Epidermal melanocyte (primary cell): ENCODE data around the gene SGMS1.
"Not testable (repeated sequence)": the region's sequence is repeated elsewhere in the genome, so short reads cannot be mapped to it uniquely, and the experiment has no call there.

Source experiments
- DNase-seq: peaks from one replicate; pipeline ENCODE4 v3.0.0; 2011; ENCODE audit warnings: low spot score; ENCODE audit not compliant: insufficient read length

SGMS1 gene

DNA sequence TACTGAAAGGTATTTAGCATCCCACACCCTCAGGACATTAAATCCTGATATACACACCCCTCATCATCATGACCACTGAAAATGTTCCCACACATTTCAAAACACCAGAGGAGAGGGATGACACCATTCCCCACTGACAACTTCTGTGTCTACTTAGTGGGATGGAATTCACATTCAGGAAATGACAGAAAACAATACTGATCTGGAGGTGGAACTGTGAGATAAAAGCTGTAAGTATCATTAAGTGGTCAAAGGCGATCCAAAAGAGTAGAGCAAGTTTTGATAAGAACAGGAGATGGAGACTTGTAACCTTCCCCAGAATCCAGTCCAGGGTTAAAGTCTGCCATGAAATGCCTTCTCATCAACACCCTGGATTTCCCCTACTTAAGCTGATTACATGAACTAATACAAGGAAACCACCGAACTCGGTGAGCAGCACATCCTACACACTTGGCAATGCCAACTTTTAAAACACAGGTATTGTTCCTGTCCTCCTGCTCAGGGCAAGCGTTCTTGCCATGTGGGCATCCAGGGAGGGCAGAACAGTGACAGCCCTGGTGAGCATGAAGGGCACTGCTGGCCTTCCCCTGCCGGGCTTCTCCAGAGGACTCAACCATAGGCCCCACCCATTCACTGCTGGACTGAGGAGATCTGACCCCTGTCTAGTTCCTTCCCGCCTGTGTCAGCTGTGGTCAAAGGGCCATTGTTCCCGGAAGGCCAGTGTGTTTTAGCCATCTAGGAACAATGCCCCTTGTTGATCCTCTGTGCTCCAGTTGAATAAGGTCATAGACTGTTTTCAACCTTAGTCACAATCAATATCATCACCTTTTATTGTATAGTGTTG, 85.0 kb downstream of the SGMS1 start:
- no peak for DNase-seq

- no peak for DNase-seq
These were observed 87.0 kb downstream of the SGMS1 start for GRCh38 chr10:50536617-50537240.

- not testable (repeated sequence) for DNase-seq
These were observed 88.9 kb downstream of the SGMS1 start for GRCh38 chr10:50534748-50535376.

DNA sequence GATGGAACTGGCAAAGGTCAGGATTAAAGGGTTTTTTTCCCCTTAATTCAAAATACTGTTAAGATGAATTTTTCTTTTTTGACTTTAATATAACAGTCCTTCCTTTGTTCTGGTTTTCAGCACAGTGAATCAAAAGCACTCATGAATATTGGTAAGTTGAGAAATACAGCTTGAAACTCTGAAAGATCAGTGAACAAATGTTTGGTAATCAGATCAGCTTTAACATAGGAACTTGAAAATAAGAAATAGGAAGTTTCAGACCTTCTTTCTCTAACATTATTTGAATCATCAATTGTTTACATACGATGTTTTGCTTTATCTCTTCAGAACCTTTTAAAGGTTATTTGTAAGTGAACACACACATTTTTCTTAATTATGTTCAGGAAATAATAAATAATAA, 90.5 kb downstream of the SGMS1 start:
- no peak for DNase-seq

DNA sequence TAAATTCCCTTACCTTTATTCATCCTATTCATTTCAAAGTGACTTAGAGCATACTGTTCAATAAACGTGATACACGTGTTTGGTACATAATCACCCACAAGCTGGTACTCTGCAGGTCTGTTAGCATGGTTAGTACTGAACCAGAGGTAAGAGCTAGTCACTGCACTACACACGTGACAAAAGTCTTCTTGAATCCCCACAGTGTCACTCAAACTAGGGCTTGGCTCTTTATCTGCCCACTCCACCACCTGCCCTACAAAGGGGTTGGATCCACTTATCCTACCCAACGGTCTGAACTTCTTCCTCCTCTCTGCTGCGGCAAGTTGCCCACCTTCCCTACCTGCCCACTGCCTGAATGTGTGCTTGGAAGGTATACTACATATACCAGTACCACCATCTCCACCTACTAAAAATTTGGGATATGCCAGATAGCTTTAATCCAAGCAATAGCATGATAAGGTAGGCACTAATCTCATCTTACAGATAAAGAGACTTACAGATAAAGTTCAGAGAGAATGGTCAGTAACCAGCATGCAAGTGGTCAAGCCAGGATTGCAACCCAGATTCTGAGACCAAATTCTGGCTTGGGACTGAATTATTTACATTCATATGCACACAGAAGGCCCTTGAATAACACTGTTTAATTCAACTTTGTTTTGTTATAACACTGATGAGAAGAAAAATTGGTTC, 92.2 kb downstream of the SGMS1 start:
- DNase-seq: no peak

- no peak for DNase-seq
These were observed 94.1 kb downstream of the SGMS1 start for GRCh38 chr10:50529660-50530059.

GRCh38 chr10:50528206-50528605, 95.5 kb downstream of the SGMS1 start:
- no peak for DNase-seq

GRCh38 chr10:50527442-50528043, 96.2 kb downstream of the SGMS1 start:
- DNase-seq: no peak

- DNase-seq: no peak
These were observed 97.6 kb downstream of the SGMS1 start for GRCh38 chr10:50526185-50526584.

DNA sequence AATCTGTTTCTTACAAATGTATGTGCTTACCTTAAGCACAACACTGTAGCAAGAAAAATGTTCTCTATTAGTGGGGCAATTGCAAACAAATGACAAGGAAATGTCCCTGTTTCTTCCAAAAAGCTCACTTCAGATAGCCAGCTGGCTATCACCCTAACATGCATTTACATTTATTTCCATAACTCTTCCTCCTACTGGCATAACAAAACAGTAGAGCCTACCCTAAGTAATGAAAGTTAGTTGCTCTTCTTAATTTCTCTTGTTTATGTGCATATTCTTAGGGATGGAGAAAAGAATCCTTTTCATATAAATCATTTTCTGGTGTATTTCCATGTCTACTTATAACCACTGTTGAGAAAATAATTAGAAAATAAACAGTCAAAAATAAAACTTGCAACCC, 100.4 kb downstream of the SGMS1 start:
- DNase-seq: no peak

GRCh38 chr10:50522908-50523307, 100.8 kb downstream of the SGMS1 start:
- DNase-seq: no peak

DNA sequence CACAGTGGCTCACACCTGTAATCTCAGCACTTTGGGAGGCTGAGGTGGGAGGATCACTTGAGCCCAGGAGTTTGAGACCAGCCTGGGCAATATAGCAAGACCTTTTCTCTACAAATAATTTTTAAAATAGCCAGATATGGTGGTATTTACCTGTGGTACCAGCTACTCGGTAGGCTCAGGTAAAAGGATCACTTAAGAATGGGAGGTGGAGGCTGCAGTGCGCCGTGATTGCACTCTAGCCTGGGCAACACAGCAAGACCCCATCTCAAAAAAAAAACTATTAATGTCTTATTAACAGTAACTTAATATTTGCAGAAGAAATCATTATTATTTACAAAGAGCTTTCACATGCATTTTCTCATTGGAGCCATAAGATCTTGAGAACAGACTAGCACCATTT, 103.6 kb downstream of the SGMS1 start:
- no peak for DNase-seq

DNA sequence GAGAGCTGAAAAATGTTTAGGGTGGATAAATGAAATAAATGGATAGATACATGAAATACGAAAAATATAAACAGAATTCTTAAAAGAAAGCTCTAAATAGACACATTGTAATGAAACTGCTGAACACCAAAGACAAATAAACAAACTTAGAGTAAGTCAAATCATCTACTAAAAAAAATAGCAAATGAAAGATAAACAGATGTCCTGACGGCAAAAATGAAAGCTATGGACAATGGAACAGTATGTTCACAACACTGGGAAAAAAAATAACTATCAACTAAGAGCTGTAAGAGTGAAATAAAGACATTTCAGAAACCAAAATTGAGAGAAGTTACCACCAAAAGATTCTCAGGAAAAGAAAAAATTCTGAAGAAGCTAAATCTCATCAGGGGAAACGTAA, 106.1 kb downstream of the SGMS1 start:
- no peak for DNase-seq

- DNase-seq: peak; percentile 74
These were observed 107.6 kb downstream of the SGMS1 start for GRCh38 chr10:50516171-50516570.

DNA sequence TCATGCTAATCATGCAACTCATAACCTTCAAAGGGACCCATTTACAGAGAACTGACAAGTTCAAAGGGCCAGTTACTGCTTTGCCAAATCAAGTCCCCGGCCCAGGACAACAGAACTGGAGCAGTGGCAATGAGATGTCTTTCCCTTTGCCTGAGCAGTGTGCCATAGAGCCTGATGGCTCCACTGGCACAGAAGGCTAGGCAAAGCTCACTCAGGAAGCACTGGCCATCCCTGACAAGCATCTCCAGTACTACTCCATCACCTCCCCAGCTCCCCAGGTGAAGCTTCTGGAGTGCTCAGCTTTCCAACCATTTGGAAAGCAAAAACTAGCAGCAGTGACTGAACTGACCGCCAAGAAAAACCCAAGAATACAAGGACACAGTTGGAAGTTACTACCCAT, 108.3 kb downstream of the SGMS1 start:
- no peak for DNase-seq

DNA sequence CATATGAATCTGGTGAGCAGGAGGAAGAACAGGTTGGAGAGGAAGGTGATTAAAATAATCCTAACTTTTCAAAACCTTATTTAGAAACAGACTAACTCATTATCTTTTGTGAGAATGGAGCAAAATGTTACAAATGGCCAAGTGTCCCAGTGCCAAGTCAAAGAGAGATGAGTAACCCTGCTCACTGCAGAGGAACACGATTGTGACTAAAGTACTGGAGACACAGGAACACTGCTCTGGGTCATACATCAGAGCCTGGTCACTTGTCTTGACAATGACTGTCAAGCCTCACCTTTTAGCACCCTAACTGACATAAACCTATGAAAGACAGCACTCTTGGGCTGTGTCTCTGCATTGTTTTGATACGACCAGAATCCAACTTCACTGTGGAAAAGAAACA, 108.8 kb downstream of the SGMS1 start:
- DNase-seq: no peak

DNA sequence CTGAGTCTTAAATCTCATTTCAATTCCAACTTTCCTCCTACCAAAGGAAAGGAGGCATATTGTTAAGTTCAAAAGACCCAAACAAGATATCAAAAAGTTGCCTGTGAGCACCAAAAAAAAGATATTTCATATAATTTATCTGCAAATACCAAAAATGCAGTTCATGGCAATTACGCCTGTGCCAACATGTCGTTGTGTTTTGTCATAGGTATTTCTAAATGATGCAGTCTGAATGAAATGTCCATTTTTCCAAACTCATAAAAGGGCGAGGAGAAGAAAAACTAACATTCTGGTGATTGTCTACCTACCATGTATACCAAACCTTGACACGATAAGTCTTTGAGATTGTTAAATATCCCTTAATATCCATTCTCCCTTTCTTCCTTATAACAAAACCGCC, 109.8 kb downstream of the SGMS1 start:
- no peak for DNase-seq

DNA sequence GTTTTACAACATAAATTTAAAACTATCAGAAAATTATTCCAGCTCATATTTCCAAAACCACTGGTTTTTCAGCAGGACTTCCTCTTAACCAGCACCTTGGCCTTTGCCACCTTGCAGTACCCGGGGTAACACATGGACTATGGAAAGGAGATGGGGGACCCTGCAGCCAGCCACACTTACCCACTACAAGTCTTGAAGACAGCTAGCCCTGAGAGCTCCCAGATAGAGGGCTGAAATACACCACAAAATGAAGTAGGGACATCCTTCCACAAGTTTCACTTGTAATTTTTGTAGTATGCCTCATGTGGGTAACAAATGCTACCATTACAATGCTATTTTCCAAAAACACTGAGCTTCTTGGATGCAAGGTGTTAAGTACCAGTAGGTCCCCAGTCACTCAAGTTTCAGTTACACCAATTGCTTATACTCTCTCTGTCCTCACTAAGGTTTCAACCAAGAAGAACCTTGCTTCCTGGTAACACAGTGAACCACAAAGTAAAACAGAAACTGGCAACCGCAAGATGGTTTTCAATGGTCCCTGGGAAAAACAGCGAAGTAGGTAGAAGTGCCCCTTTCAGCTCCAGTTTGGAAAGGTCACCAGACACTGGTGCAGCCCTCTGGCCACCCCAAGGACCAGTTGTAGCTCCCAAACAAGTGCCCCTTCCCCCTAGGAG, 110.9 kb downstream of the SGMS1 start:
- DNase-seq: no peak

GRCh38 chr10:50512214-50512595, 111.6 kb downstream of the SGMS1 start:
- no peak for DNase-seq

- no peak for DNase-seq
These were observed 112.1 kb downstream of the SGMS1 start for GRCh38 chr10:50511492-50512213.
